Measurements from ENCODE around the gene OR4S2. TPM values are rescaled to one million over a fixed set of nuclear protein-coding genes. Genes with fewer than 3 reads are reported as not detected.

OR4S2 gene
- total and polyA plus RNA-seq, 8 donors, result not detected

- intact Hi-C loops (cut with DNase I; ENCODE audit: low total_unique reads), result no loop called here
- WGBS, 5 donors, result 42 to 72% (median 55%) methylated on average over 1 of the region's 1 CpG
- DNase-seq, result no peak
- Histone ChIP-seq H3K4me1 (no peaks in the 10 kb centered on the region), H3K4me3 (no peak overlapping the region), H3K9me3 (peaks cover 0 to 8% (median 0%) of the 10 kb centered on the region in 4 donors), H3K27me3 (no peaks in the 10 kb centered on the region), H3K27ac (no peak overlapping the region), H3K36me3 (no peaks in the 10 kb centered on the region)
- TF ChIP-seq EP300 (IDR thresholded peaks at IDR 0.05), result no peak
- no peak for TF ChIP-seq POLR2A (IDR thresholded peaks at IDR 0.05)
- no peak for TF ChIP-seq POLR2AphosphoS5 (IDR thresholded peaks at IDR 0.05)
- TF ChIP-seq CTCF (IDR thresholded peaks at IDR 0.05), result no peak
Observed at GRCh38 chr11:55652560-55652959, 4.4 kb downstream of the OR4S2 start.

- intact Hi-C loops (cut with DNase I; ENCODE audit: low total_unique reads), result no loop called here
- no peak overlapping the region for H3K4me3 ChIP-seq
- H3K27ac ChIP-seq, result no peak overlapping the region
Observed at GRCh38 chr11:55655096-55655495, 7.0 kb downstream of the OR4S2 start.

GRCh38 chr11:55658031-55658573, 10.0 kb downstream of the OR4S2 start:
- 77 to 90% (median 84%) methylated on average over 2 of the region's 2 CpGs for WGBS, 5 donors
- no peaks in the 10 kb centered on the region for H3K36me3 ChIP-seq
- H3K27me3 ChIP-seq, result no peaks in the 10 kb centered on the region

More at GRCh38 chr11:55655096-55655495, 7.0 kb downstream of the OR4S2 start:
- Histone ChIP-seq H3K9me3 (peaks cover 0 to 15% (median 0%) of the 10 kb centered on the region in 4 donors), H3K27me3 (no peaks in the 10 kb centered on the region), H3K4me1 (no peaks in the 10 kb centered on the region), H3K36me3 (no peaks in the 10 kb centered on the region)
- TF ChIP-seq POLR2A (IDR thresholded peaks at IDR 0.05) (no peak), CTCF (IDR thresholded peaks at IDR 0.05) (no peak), EP300 (IDR thresholded peaks at IDR 0.05) (no peak), POLR2AphosphoS5 (IDR thresholded peaks at IDR 0.05) (no peak)
- DNase-seq, result no peak

GRCh38 chr11:55658608-55659007, 10.5 kb downstream of the OR4S2 start:
- Histone ChIP-seq H3K27me3 (no peaks in the 10 kb centered on the region), H3K4me1 (no peaks in the 10 kb centered on the region), H3K27ac (no peak overlapping the region), H3K9me3 (peaks cover 0 to 15% (median 0%) of the 10 kb centered on the region in 4 donors), H3K36me3 (no peaks in the 10 kb centered on the region), H3K4me3 (no peak overlapping the region)
- intact Hi-C loops (cut with DNase I; ENCODE audit: low total_unique reads), result no loop called here
- TF ChIP-seq POLR2A (IDR thresholded peaks at IDR 0.05) (no peak), EP300 (IDR thresholded peaks at IDR 0.05) (no peak), CTCF (IDR thresholded peaks at IDR 0.05) (no peak), POLR2AphosphoS5 (IDR thresholded peaks at IDR 0.05) (no peak)
- DNase-seq, result no peak
- WGBS, 5 donors, result 40 to 73% (median 52%) methylated on average over 1 of the region's 1 CpG

More at GRCh38 chr11:55658031-55658573, 10.0 kb downstream of the OR4S2 start:
- no peak overlapping the region for H3K27ac ChIP-seq
- H3K4me1 ChIP-seq, result no peaks in the 10 kb centered on the region
- H3K9me3 ChIP-seq, result peaks cover 0 to 15% (median 0%) of the 10 kb centered on the region in 4 donors
- no peak for DNase-seq
- H3K4me3 ChIP-seq, result no peak overlapping the region
- intact Hi-C loops (cut with DNase I; ENCODE audit: low total_unique reads), result no loop called here
- TF ChIP-seq EP300 (IDR thresholded peaks at IDR 0.05), result no peak
- no peak for TF ChIP-seq POLR2AphosphoS5 (IDR thresholded peaks at IDR 0.05)
- no peak for TF ChIP-seq CTCF (IDR thresholded peaks at IDR 0.05)
- TF ChIP-seq POLR2A (IDR thresholded peaks at IDR 0.05), result no peak
